ENCODE data around the gene NEMF.
A peak's percentile ranks its signal among the peaks of the same experiment; 100 is the strongest.
"Not testable (repeated sequence)": the region's sequence is repeated elsewhere in the genome, so short reads cannot be mapped to it uniquely, and the experiment has no call there.

The NEMF gene

DNA sequence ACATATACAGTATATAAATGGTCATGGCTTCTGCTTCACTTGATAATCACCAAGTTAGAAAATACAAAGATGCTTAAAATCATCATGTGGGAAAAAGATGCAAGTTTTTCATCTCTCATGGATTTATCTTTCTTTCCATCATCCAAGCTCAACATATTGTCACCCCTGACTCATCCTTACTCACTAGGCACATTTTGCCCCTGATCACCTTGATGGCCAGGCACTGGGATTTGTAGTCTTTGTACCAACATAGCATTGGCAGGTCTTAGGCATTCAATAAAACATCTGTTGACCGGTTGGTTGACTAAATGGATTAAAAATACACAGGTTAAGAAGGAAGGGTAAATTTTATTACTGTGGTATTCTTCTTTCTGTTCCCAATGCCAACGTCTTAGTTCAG, 56.6 kb downstream of the NEMF start:
- DNase-seq: no peak

DNA sequence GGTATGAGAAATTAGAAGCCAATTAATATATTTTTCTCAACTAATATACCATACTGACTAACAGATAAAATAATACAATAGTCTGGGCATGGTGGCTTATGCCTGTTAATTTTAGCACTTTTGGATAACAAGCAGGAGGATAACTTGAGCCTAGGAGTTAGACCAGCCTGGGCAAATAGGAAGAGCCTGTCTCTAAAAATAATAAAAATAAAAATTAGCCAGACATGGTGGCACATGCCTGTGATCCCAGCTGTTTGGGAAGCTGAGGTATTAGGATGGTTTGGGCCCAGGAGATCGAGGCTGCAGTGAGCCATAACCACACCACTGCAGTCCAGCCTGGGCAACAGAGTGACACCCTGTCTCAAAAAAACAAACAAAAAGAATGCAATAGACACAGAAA, 60.0 kb downstream of the NEMF start:
- no peak for DNase-seq

- no peak for DNase-seq
Measured at GRCh38 chr14:49786315-49786714, 66.3 kb downstream of the NEMF start.

DNA sequence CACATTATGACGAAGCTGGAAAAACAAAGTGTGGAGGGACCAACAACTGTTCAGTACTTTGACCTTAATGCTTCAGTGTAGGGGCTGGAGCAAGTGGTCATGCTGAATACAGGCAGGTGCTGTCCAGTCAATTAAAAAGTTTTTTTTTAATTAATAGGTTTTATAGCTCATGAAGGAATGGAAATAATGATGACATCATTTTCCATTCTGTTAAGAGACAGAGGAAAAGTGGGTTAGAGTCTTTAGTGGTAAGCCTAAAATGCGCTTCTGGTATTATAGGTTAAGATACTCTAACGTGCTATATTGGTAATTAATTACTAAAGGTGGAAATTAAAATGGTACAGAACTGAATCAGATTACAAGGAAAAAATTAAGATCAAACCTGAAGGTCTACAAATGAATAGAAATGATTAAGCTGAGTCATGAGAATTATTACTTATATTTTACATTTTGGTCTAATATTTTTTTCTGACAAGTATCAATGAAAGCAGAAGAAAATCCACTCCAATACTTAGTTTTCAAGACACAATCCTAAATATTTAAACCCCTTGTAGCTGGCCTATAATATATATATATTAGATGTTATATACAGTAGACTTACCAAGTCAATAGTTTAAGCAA, 69.1 kb downstream of the NEMF start:
- DNase-seq: no peak

- not testable (repeated sequence) for DNase-seq
Measured at GRCh38 chr14:49781040-49781439, 71.5 kb downstream of the NEMF start.

DNA sequence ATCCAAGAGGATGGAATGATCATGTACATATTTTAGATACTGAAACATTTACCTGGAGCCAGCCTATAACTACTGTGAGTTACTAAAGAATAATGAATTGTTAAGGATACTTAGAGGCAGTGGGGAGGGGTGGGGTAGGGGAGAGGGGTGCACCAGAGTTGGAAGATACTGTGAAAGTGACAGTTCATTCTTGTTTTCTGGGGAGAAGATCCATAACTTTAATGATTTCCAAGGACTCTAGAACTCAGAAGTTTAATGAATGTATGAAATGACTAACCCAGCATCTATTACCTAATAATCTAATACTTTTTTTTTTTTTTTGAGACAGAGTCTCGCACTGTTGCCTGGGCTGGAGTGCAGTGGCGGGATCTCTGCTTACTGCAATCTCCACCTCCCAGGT, 74.2 kb downstream of the NEMF start:
- DNase-seq: no peak

DNA sequence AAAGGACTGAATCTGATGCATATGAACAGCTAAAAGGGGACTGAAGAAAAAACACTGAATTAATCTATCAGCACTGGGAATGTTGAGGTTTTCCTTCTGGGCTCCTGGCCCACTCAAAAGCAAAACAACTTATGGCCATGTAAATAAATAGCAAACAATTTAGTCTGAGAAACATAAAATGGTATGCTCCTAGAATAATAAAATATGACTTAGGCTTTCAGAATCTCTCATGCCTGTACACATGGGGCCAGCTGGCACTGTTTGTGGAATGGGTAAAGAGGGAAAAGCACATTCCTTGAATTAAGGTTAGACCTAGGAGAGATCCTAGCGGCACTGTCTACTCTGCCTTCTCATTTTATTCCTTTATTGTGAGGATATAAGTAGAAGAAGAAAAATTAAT, 78.5 kb downstream of the NEMF start:
- DNase-seq: no peak

DNA sequence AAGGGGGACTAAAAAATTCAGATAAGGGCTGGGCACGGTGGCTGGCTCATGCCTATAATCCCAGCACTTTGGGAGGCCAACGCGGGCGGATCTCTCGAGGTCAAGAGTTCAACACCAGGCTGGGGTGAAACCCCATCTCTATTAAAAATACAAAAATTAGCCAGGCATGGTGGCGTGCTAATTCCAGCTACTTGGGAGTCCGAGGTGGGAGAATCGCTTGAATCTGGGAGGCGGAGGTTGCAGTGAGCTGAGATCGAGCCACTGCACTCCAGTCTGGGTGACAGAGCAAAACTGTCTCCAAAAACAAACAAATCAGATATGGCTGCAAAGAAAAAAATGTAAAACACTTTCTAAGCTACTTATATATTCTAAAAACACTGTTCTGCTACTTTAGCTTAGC, 80.9 kb downstream of the NEMF start:
- not testable (repeated sequence) for DNase-seq

GRCh38 chr14:49770212-49770817, 82.3 kb downstream of the NEMF start:
- DNase-seq: no peak

- no peak for DNase-seq
Measured at GRCh38 chr14:49769581-49770211, 82.9 kb downstream of the NEMF start.

DNA sequence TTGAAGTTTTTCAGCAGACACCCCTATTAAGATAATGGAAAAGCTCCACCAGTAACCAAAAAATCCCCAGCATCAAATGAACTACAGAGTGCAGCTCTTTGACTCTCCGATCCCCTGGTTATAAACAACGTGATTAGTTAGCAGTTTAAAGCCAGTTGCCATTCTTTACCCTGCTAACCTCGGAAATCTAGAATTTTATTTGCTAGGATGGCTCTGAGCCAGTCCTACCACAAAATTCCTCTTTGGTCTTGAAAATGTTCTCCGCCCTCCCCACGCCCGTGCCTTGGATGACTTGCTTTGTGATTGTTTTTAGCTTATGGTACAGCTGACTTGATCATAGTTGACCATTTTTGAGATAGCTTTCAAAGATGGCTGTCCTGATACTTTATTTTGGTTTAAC, 83.4 kb downstream of the NEMF start:
- no peak for DNase-seq

DNA sequence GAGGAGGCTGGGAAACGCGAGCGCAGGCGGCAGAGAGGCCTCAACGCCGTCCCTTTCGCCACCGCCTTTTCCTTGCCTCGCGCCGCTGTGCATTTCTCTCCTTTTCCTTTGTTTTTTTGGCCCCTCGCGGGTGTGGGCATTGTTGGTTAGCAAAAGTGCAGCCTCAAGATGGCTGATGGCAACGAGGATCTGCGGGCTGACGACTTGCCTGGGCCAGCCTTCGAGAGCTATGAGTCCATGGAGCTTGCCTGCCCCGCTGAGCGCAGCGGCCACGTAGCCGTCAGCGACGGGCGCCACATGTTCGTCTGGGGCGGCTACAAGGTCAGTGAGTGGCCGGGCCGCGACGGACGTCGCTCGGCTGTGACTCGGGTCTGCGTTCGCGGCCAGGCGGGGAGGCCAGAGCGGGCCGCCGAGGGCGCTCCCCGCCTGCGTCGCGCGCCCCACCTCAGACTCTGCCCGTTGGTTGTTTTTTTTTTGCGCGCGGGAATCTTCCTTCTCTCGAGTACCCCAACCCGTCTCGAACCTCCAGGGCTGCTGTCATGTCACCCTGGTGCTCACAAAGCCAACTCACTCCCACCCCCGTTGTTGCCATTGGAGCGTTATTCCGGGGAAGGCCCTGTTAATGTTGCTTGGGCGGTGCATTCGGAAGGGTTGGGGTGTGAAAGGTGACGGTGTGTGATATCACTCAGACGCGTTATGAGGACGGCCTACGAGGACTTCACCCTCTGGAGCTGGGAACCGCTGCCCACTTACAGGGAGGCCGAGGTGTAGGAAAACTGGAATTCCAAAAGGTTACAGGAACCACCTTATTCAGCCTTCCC, 84.1 kb downstream of the NEMF start:
- DNase-seq: peak; percentile 66

- peak; percentile 87 for DNase-seq
Measured at GRCh38 chr14:49767571-49768300, 84.9 kb downstream of the NEMF start, which contains the start of gene KLHDC2. TSS of gene KLHDC2 (plus strand) at chr14:49768153. CDS start at chr14:49768469, 316 bp downstream.

- no peak for DNase-seq
Measured at GRCh38 chr14:49767270-49767570, 85.4 kb downstream of the NEMF start.

- no peak for DNase-seq
Measured at GRCh38 chr14:49766839-49767238, 85.7 kb downstream of the NEMF start.

DNA sequence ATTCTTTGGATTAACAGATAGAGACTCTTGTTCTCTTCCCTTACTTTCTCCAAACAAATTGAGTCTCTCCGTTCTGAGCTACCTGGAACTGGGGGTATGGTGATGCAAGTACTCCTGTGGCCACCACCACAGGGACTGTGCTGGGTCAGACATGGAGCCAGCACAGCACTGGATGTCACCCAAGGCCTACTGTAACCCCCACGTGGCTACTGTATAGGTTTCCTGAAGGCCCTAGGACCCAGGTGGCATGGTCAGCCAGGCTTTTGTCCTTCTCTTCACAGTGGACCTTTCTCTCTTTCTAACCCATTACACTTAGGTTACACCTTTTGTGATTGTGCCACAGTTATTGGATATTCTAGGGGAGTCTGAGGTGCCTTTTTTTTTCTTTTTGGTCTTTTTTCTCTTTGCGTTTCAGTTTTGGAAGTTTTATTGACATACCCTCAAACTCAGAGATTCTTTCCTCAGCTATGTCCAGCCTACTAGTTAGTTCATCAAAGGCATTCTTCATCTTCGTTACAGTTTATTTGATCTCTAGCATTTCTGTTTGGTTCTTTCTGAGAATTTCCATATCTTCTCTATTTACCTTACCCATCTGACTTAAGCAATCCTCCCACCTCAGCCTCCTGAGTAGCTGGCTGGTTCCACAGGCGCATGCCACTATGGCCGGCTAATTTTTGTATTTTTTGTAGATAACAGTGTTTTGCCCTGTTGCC, 90.6 kb downstream of the NEMF start:
- no peak for DNase-seq

DNA sequence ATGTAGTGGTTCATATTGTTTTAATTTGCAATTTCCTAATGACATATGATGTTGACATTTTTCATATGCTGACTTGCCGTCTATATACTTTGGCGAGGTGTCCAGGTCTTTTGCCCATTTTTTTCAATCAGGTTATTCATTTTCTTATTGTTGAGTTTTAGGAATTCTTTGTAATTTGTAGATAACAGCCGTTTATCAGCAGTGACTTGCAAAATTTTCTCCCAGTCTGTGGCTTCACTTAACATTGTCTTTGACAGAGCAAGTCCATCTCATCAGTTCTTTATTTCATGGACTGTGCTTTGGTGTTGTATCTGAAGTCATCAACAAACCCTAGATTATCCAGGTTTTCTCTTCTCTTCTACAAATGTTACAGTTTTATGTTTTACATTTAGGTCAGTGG, 97.2 kb downstream of the NEMF start:
- no peak for DNase-seq

DNA sequence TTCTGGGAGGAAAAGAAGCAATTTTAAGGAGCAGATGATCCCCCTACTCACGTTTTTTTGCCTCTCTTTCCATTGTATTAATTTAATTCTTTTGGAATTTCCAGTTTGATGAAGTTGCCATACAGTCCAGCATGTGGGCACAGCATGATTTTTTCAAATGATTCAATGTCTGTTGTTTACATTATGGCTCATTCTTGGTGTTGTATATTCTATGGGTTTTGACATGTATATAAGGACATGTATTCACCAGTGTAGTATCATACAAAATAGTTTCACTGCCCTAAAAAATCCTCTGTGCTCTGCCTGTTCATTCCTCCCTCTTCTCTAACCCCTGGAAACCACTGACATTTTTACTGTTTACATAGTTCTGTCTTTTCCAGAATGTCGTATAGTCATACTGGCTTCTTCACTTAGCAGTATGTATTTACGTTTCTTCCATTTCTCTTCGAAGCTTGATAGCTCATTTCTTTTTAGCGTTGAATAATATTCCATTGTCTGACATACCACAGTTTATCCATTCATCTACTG, 98.0 kb downstream of the NEMF start:
- DNase-seq: no peak

DNA sequence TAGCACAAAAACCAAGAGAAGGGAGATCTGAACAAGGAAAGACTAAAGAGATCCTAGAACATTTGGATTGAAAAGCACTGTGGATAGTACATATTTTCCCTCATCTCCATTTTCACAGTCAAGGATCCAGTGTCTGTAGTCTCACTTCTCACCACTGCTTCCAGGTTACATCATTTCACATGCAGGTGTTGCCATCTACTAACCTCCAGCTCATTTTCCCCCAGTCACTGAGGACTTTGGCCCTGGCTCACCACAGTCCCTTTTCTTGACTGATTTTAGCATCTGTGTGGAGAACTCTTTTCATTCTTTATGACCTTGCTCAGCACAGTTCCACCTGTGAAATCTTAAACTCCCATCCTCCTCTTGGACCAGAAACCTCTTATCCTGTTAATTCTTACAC, 106.1 kb downstream of the NEMF start:
- DNase-seq: not testable (repeated sequence)

- no peak for DNase-seq
Measured at GRCh38 chr14:49745191-49745590, 107.4 kb downstream of the NEMF start.

GRCh38 chr14:49735669-49736068, 116.9 kb downstream of the NEMF start:
- not testable (repeated sequence) for DNase-seq

DNA sequence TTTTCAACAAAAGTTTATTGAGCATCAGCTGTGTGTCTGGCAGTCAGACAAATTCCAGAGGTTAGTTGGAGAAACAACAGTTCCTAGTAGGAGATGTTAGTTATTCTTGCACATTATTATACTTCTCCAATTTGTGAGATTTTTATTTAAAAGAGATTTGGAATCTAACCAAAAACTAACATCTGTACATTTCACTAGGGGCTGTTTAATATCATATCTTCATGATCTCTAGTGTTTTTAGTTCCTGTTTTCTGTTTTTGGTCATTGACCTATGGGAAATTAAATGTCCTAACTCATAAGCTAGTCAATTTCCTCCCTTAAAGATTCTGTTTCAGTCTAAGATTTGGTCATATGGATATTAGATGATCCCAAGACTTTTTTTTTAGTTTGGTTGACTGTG, 118.8 kb downstream of the NEMF start:
- no peak for DNase-seq

Measured in NCI-H1092 treated with DMSO at 0.1 percent for 48 hours (cell line).